ENCODE data around the gene SDR9C7. TPM values are rescaled to one million over a fixed set of nuclear protein-coding genes. Genes with fewer than 3 reads are reported as not detected.
"Not testable (repeated sequence)": the region's sequence is repeated elsewhere in the genome, so short reads cannot be mapped to it uniquely, and the experiment has no call there.

SDR9C7 gene
- total and polyA plus RNA-seq, 2 experiments from 2014 or later: not detected

DNA sequence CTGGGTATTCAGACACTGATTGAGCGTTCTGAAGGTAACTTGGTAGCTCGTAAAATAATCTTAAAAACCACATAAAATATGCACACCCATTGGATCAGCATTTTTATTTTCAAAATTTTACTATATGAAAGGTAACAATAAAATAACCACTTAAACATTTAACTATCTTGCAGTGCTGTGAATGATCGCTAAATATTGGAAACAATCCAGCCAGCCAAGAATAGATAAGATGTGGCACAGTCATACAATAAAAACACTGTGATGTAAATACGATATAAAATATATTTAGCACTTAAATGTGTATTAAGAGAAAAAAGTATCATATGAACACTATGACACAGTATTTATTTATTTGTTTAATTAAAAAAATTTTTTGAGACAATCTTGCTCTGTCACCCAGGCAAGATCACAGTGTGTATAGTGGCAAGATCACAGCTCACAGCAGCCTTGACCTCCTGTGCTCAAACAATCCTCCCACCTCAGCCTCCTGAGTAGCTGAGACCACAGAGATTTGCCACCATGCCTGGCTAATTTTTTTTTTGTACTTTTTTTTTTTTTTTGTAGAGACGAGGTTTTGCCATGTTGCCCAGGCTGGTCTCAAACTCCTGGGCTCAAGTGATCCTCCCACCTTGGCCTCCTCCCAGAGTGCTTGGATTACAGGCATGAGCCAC lies 39.4 kb downstream of the SDR9C7 start (continued):
- TF ChIP-seq STAT1 (IDR thresholded peaks at IDR 0.05; ENCODE audit: unreplicated experiment): no peak

DNA sequence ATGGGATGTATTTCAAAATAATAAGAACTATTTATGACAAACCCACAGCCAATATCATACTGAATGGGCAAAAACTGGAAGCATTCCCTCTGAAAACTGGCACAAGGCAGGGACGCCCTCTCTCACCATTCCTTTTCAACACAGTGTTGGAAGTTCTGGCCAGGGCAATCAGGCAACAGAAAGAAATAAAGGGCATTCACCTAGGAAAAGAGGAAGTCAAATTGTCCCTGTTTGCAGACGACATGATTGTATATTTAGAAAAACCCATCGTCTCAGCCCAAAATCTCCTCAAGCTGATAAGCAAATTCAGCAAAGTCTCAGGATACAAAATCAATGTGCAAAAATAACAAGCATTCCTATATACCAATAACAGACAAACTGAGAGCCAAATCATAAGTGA lies 42.3 kb downstream of the SDR9C7 start:
- not testable (repeated sequence) for H3K27me3 ChIP-seq (ENCODE audit: insufficient read depth); H3F3A ChIP-seq (replicated peaks; ENCODE audit: low read depth); H3K27me3 Mint-ChIP-seq (ENCODE audit: insufficient read depth, low read depth, poor library complexity); H3K9me2 ChIP-seq (ENCODE audit: insufficient read depth); H3K4me2 ChIP-seq; DNase-seq (ENCODE audit: low spot score); H3K36me3 Mint-ChIP-seq (ENCODE audit: low read depth); H3K27ac ChIP-seq (ENCODE audit: low read depth); H3K4me1 ChIP-seq (ENCODE audit: insufficient read depth); H3K4me3 Mint-ChIP-seq; H4K20me1 ChIP-seq (replicated peaks; ENCODE audit: insufficient read depth); H3K27ac Mint-ChIP-seq; H3K4me3 ChIP-seq; H3K4me1 Mint-ChIP-seq; H2AFZ ChIP-seq; H3K36me3 ChIP-seq (ENCODE audit: insufficient read depth); H3K79me2 ChIP-seq (replicated peaks; ENCODE audit: insufficient read depth); ATAC-seq
- peaks cover 41% of the 10 kb centered on the region for H3K9me3 Mint-ChIP-seq

- H2AFZ ChIP-seq: no peak overlapping the region
- no peak overlapping the region for H3K27ac Mint-ChIP-seq
- H3K27me3 ChIP-seq (ENCODE audit: insufficient read depth): no peaks in the 10 kb centered on the region
- H4K20me1 ChIP-seq (replicated peaks; ENCODE audit: insufficient read depth): no peaks in the 10 kb centered on the region
- H3K9me3 Mint-ChIP-seq: peaks cover 74% of the 10 kb centered on the region
- H3K4me2 ChIP-seq: no peak overlapping the region
- no peaks in the 10 kb centered on the region for H3K27me3 Mint-ChIP-seq (ENCODE audit: insufficient read depth, low read depth, poor library complexity)
- H3K4me1 ChIP-seq (ENCODE audit: insufficient read depth): no peaks in the 10 kb centered on the region
- TF ChIP-seq CTCF (conservative IDR thresholded peaks at IDR 0.05; ENCODE audit: low read depth in 2 of 2): no peak
- TF ChIP-seq EZH2 (IDR thresholded peaks at IDR 0.05; ENCODE audit: low read depth, unreplicated experiment): no peak
- TF ChIP-seq ETS1 (IDR thresholded peaks at IDR 0.05): no peak
- no peak for TF ChIP-seq ZNF462 (CRISPR knock-in tag; IDR thresholded peaks at IDR 0.05)
- no peak for TF ChIP-seq NANOG (IDR thresholded peaks at IDR 0.05; ENCODE audit: borderline replicate concordance)
- no peak for TF ChIP-seq STAT1 (IDR thresholded peaks at IDR 0.05; ENCODE audit: unreplicated experiment)
- TF ChIP-seq CREB1 (CRISPR knock-in tag; IDR thresholded peaks at IDR 0.05; ENCODE audit: low read depth): no peak
- TF ChIP-seq ZNF114 (CRISPR knock-in tag; IDR thresholded peaks at IDR 0.05): no peak
- H3K36me3 Mint-ChIP-seq (ENCODE audit: low read depth): peaks cover 15% of the 10 kb centered on the region; the same call in 2 of the 3 replicates
- no peaks in the 10 kb centered on the region for H3F3A ChIP-seq (replicated peaks; ENCODE audit: low read depth)
- ATAC-seq: no peak
- no peak overlapping the region for H3K4me3 Mint-ChIP-seq
- H3K36me3 ChIP-seq (ENCODE audit: insufficient read depth): peaks cover 7% of the 10 kb centered on the region; the same call in 1 of the 2 replicates
- no peak overlapping the region for H3K4me3 ChIP-seq
- H3K79me2 ChIP-seq (replicated peaks; ENCODE audit: insufficient read depth): no peaks in the 10 kb centered on the region
- peaks cover 3% of the 10 kb centered on the region; the same call in 1 of the 2 replicates for H3K9me2 ChIP-seq (ENCODE audit: insufficient read depth)
- DNase-seq (ENCODE audit: low spot score): no peak
- no peaks in the 10 kb centered on the region for H3K4me1 Mint-ChIP-seq
- H3K27ac ChIP-seq (ENCODE audit: low read depth): no peak overlapping the region
These were observed 47.9 kb downstream of the SDR9C7 start for GRCh38 chr12:56886319-56886718.
